Right renal pelvis (tissue), 4 donors: ENCODE data around the gene LUC7L. TPM values are rescaled to one million over a fixed set of nuclear protein-coding genes. Genes with fewer than 3 reads are reported as not detected.
"Not testable (repeated sequence)": the region's sequence is repeated elsewhere in the genome, so short reads cannot be mapped to it uniquely, and the experiment has no call there.

Experiments used
- DNase-seq, 4 donors: peaks; one replicate each; pipeline ENCODE4 v3.0.0-alpha.2; 2013; ENCODE audit warnings: low read depth in 4 of 4, low spot score in 3 of 4, missing footprints in 1 of 4
- polyA plus RNA-seq, 4 donors: library from polyadenylated mRNA; unstranded; fragments of 120-200 nt; gene quantifications; one replicate each; pipeline ENCODE4 v1.2.1, GENCODE V29; 2013; ENCODE audit not compliant: insufficient read length in 4 of 4

LUC7L gene
- polyA plus RNA-seq, 4 donors, result 104 to 141 (median 122) TPM

DNA sequence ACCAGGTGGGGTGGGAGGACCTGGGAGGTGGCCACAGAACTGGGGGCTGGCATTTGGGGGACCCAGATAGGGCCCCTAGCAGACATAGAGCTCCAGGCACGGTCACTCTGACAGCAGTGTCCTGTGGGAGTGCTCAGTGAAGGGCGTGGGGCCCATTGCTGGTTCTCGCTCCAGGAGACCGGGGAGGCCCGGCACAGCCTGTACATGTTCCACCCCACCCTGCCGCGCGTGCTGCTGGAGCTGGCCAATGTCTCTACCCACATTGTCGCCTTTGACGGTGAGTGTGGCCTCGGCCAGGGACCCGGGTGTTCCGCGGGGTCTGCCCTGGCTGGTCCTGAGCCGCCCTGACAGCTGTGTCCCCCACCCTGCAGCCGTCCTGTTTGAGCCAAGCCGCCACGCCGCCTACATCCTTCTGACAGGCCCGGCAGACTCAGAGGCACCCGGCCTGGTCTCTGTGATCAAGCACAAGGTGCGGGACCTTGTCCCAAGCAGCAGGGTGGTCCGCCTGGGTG lies 35.2 kb upstream of the LUC7L start:
- DNase-seq, result no peak

DNA sequence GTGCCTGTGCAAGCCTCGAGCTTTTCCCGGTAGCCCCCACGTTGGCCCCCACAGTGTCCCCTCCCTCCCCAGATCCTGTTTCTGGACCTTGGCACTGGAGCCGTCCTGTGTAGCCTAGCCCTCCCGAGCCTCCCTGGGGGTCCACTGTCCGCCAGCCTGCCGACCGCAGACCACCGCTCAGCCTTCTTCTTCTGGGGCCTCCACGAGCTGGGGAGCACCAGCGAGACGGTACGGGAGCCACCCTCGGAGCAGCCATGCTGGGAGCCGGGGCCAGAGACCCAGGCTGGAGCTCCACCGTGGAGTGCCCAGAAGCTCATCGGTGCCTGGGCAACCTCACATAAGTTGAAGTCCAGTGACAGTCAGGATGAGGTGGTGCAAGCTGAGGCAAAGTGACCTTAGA lies 34.7 kb upstream of the LUC7L start:
- no peak for DNase-seq

DNA sequence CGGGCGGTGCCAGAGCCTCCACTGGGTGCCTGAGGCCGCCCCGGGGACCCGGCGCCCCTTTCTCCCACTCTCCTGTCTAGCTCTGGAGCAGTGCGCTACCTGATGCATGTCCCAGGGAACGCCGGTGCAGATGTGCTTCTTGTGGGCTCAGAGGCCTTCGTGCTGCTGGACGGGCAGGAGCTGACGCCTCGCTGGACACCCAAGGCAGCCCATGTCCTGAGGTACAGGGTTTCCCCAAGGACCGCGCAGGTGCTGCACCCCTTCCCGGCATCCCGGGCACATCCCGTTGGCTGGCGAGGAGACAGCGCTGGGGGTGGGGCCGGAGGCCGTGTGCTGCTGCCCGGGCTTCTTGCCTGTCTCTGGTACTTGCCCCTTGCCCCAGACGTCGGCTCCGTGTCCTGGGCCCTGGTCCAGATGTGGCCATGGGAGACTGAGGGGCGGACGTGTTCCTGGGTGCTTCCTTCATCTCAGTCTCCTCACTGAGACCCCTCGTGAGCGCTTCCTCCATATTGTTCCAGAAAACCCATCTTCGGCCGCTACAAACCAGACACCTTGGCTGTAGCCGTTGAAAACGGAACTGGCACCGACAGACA lies 34.0 kb upstream of the LUC7L start:
- no peak for DNase-seq

DNA sequence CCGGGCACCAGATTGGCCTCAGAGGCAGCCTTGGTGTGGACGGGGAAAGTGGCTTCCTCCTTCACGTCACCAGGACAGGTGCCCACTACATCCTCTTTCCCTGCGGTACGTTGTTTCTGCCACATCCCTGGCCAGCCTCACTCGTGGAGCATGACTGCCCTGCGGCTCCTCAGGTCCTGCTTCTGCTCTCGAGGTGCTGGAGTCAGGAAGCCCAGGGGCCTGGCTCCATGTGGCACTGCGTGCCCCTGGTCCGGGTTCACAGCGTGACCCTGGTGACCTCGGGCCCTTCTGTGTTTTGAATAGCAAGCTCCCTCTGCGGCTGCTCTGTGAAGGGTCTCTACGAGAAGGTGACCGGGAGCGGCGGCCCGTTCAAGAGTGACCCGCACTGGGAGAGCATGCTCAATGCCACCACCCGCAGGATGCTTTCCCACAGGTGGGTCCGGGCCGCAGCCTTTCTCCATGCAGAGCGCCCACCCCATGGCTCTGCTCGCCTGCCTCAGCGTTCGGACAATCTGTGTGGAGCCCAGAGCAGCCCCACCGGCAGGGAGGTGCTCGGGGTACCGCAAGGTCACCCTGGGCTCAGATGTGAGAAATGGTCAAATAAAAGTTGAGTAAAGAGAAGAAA lies 33.0 kb upstream of the LUC7L start:
- no peak for DNase-seq

DNA sequence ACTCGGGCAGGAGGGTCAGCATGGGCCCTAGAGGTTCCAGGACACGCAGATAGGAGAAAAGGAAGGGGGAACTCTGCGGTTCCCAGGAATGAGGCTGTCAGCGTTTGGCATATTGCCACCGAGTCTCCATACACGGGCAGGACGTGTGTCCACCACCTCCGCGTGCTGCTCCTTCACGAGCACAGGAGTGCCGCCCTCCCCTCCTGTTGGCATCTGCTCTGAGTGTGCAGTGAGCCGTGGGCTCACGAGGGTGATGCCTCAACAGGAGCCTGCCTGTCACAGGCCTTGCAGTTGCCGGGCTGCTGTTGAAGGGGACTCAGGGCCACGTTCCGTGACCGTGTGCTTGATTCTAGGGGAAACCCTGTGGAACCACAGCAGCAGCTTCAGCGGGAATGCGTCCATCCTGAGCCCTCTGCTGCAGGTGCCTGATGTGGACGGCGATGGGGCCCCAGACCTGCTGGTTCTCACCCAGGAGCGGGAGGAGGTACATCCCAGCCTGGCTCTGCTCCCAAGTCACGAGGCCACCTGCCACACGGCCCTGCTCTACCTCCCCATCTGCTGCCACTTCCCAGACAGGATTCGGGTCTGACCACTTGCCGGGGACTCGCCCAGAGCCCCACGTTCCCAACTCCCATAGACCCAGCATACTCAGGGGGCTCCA lies 31.9 kb upstream of the LUC7L start:
- DNase-seq, result no peak

DNA sequence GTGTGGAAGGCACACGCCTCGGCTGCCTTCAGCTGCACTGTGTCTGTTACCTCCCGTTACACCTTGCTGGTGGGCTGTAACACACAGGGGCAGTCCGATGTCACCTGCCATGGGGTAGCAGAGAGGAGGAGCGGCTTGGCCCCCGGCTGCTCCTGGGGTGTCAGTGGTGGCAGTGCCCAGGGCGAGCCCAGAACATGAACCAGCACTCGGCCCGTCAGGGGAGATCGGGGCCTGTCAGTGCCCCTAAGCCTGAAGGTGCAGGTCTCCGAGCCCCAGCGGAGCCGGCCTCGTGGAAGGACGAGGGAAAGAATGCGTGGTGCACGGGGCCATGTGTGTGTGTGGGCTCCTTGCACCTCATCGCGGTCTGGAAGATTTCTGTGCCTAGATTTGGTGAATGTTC lies 31.1 kb upstream of the LUC7L start:
- no peak for DNase-seq

DNA sequence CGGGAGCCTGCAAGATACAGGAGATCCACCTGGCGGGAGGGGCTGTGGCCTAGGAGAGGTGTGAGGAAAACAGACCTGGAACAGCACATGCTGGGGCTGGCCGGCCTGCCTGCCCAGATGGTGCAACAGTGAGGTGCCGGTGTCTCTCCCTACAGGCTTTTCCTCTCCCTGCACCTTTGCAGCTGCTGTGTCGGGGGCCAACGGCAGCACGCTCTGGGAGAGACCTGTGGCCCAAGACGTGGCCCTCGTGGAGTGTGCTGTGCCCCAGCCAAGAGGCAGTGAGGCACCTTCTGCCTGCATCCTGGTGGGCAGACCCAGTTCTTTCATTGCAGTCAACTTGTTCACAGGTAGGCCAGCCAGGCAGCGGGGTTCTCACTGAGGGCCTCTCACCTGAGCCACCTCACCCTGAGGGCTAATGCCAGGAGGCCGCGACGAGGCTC lies 30.6 kb upstream of the LUC7L start:
- no peak for DNase-seq

DNA sequence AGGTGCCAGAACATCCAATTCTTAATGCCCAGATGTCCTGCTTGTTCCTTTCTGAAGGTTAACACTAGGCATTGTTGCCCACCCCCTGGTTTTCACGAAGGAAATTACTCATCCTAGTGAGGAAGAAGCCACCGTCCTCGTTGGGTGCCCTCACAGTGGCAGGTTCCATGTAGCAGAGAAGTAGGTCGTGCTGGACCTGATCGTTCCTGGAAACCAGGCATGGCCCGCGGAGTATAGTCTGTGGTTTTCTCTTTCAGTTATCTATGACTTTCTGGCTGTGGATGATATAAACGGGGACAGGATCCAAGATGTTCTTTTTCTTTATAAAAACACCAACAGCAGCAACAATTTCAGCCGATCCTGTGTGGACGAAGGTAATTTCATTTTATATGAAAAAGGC lies 30.0 kb upstream of the LUC7L start:
- no peak for DNase-seq

DNA sequence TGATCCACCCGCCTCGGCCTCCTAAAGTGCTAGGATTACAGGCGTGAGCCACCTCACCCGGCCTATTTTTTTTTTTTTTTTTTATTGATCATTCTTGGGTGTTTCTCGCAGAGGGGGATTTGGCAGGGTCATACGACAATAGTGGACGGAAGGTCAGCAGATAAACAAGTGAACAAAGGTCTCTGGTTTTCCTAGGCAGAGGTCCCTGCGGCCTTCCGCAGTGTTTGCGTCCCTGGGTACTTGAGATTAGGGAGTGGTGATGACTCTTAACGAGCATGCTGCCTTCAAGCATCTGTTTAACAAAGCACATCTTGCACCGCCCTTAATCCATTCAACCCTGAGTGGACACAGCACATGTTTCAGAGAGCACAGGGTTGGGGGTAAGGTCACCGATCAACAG lies 28.8 kb upstream of the LUC7L start:
- DNase-seq, result not testable (repeated sequence)

DNA sequence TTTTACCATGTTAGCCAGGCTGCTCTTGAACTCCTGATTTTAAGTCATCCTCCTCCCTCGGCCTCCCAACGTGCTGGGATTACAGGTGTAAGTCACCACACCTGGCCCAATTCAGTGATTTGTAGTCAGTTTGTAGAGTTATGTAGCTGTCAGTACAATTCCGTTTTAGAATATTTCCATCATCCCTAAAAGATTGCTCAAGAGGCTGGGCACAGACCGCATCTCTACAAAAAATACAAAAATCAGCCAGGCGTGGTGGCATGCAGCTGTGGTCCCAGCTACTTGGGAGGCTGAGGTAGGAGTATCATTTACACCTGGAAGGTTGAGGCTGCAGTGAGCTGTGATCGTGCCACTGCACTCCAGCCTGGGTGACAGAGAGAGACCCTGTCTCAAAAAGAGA lies 25.9 kb upstream of the LUC7L start:
- no peak for DNase-seq

DNA sequence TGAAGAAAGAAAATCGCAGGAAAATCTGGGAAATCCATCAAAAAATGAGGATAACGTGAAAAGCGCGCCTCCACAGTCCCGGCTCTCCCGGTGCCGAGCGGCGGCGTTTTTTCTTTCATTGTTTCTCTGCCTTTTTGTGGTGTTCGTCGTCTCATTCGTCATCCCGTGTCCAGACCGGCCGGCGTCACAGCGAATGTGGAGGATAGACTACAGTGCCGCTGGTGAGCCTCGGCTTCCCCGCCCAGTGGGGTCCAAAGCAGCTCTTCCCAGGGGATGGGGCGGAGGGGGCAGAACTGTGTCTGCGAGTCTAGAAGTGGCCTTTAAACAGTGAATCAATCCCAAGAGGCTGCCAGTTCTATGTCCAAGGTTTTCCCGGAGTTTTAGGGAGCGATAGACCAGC lies 25.2 kb upstream of the LUC7L start:
- no peak for DNase-seq

DNA sequence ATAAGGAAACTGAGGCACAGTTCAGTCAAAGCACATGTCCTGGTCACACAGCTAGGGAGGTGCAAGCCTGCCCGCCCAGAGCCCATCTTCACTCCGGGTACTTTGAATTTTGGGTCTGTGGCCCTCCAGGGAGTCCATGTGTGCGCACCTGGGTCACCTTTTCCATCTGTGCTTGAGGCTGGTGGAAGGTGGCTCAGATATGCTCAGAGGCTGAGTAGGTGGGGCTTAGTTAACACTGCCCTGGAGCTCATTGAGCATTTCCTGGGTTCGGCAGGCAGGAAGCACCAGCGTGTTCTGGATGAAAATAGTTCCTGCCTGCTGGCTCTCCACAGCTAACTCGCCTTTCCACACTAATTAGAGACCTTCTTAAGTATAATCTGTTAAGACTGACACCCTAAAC lies 24.6 kb upstream of the LUC7L start:
- no peak for DNase-seq

DNA sequence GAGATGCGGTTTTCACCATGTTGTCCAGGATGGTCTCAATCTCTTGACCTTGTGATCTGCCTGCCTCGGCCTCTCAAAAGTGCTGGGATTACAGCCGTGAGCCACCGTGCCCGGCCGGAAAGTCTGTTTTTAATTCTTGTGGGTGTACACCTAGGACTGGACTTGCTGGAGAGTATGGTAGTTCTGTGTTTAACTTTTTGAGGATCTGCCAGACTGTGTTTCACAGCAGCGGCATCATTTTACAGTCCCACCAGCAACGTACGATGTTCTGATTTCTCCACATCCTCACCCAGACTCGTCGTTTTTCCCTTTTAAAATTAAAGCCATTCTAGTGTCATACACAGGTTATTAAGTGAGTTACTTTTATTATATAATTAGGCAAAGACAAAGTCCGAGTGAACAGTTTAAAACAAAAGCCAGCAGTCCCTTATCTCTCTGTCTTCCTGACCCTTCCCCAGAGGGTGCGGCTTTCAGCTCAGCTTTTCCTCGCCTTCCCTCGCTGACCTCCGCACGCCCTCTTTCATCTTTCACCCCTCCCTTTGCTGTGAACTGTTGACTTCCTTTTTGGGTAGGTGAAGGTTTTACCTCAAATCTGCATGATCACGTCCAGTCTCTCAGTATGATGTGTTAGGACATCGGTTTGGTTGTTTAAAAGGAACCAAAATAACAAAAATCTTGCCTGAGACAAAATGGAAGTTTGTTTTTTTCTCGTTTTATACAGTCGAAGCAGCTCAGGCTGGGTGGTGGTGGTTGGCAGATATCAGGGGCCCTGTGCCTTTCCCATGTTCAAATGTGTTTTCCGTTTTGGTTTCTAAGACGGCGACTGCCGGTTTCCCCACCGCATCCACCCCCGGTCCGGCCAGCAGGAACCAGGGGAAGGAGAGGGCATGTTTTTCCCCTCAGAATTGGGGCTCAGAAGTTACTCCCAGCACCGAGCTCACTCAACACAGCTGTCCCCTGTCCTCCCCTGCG lies 23.4 kb upstream of the LUC7L start:
- no peak for DNase-seq

DNA sequence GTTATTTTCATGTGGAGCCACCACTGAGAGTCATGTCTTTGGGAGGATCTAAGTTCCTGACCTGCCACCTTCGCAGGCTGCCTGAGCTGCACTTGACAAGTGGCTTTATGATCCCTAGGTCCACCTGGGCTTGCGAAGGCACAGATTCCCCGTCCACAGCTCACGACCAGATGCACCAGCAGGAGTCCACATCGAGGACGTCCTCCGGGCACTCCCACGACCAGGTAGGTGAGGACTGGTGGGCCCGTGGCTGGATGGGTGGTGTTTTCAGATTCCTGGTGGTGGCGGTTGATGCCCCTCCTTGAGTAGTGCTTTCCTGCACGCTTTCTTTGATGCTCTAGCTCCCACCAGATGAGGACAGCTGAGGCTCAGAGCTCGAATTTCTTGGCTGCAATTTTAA lies 20.2 kb upstream of the LUC7L start:
- DNase-seq, result no peak

DNA sequence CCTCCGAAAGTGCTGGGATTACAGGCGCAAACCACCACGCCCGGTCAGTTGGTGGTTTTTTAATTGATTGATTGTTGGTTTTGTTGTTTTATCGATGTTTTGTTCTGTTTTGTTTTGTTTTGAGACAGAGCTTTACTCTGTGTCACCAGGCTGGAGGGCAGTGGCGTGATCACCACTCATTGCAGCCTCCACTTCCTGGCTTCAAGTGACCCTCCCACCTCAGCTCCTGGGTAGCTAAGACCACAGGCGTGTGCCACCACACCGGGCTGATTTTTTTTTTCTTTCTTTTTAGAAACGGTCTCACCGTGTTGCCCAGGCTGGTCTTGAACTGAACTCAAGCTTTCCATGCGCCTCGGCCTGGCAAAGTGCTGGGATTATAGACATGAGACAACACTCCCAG lies 17.8 kb upstream of the LUC7L start:
- DNase-seq, result no peak

DNA sequence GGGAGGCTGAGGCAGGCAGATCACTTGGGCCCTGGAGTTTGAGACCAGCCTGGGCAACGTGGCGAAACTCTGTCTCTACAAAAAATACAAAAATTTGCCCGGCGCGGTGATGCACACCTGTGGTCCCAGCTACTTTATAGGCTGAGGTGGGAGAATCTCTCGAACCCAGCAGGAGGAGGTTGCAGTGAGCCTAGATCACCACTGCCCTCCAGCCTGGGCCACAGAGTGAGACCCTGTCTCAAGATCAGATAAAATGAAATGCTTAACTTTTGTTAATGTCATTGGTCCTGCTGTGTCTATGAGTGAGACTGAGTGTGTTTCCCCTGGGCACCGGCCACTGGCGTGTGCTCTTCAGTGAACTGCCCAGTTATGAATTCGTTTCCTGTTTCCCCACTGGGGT lies 15.9 kb upstream of the LUC7L start:
- DNase-seq, result no peak

DNA sequence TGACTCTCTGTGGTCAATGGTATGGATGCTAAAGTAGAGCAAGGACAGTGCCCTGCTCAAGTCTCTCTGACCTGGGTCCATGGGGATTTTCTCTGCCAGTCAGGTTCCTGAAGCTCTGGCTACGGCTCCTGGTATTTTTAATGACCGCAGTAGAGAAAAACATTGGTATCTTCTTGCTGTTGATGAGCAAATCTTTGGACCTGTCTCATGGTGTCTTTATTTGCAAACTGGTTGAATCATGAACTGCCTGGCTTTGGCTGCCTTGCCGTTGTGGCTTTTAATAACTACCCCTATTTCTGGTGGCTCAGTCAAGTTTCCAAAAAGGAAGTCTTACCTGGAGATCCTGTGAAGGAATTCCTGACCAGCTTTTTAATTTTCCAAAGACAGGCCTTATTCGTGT lies 14.1 kb upstream of the LUC7L start:
- no peak for DNase-seq

DNA sequence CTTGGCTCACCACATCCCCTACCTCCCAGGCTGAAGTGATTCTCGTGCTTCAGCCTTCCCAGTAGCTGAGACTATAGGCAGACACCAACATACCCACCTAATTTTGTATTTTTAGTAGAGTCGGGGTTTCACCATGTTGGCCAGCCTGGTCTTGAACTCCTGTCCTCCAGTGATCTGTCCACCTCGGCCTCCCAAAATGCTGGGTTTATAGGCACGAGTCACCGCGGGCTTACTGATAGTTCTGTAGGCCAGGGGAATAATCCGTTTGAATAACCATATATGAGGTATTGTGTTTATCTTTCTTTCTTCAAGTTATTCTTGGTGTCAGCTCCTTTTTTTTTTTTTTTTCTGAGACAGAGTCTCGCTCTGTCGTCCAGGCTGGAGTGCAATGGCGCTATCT lies 13.0 kb upstream of the LUC7L start:
- DNase-seq, result no peak

DNA sequence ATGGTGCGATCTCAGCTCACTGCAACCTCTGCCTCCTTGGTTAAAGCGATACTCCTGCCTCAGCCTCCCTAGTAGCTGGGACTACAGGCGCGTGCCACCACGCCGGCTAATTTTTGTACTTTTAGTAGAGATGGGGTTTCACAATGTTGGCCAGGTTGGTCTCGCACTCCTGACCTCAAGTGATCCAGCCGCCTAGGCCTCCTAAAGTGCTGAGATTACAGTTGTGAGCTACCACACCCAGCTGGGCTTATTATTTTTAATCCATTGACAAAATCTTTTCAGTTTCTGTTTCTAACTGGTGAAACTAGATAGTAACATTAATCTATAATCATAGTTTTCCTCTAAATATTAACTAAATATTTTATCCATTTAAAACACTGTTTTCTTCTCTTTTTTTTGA lies 11.3 kb upstream of the LUC7L start:
- DNase-seq, result no peak

DNA sequence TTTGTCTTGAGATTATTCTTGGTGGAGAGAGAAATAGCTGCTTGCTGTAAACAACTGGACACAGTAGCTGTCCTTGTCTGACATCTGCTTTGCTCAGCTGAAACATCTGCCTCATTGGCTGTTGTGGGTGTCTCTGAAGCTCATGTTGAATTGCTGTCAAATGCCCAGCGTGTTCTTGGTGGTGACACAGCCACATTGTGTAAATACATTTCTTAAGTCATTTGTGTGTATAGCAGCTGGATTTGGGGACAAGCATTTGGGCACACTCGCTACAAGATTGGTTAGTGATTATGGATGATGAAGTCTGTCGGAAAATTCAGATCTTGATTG lies 10.7 kb upstream of the LUC7L start:
- no peak for DNase-seq
